ENCODE measurements around the gene CHRNA7. TPM values are rescaled to one million over a fixed set of nuclear protein-coding genes. Genes with fewer than 3 reads are reported as not detected.

CHRNA7 gene
- total and polyA plus RNA-seq, 12 donors, result 0.44 to 2.7 (median 1.1) TPM; not detected in 1

DNA sequence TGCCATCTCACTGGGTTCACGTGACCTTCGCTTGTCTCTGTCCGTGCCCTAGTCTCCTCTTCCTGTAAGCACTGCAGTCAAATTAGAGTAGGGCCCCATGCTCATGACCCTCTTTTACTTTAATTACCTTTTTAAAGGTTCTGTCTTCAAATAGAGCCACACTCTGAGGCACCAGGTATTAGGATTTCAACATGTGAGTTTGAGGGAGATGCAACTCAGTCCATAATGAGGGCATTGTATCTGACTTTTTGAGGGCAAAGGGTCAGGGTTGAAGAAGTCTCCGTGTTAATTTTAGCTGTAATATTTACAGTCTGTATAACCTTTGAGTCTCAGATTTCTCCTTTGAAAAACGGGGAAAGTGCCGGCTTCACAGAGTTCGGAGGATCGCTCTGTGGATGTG is 82.9 kb downstream of the CHRNA7 start:
- TF ChIP-seq CTCF (IDR thresholded peaks at IDR 0.05), result no peak
- intact Hi-C loops (cut with DNase I), result no loop called here
- Histone ChIP-seq H3K9me3 (no peaks in the 10 kb centered on the region), H3K27ac (no peak overlapping the region), H3K36me3 (no peaks in the 10 kb centered on the region), H3K4me1 (no peaks in the 10 kb centered on the region), H3K4me3 (no peak overlapping the region), H3K27me3 (peaks cover 0 to 28% (median 4%) of the 10 kb centered on the region in 7 donors)
- 87 to 89% methylated on average over 8 of the region's 8 CpGs for WGBS, 2 donors
- ATAC-seq (no peak), DNase-seq (no peak)

DNA sequence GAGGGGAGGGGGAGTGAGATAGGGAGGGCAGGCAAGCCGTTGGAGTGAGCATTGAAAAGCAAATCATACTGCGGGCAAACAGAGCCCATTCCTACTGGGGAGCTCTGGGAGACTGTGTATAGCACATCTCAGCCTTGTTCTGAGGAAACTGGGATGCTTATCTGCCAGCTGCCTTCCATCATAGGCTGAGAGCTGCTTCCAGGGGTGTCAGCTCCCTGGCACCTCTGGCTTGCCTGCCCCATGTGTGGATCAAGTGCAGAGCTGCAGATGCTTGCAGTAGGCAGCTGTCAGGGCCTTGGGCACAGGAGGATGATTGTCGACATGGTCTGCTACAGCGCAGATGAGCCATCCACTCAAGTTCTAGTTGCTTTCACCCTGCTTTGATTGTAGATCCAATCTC is 86.8 kb downstream of the CHRNA7 start:
- DNase-seq (no peak), ATAC-seq (no peak)
- Histone ChIP-seq H3K36me3 (no peaks in the 10 kb centered on the region), H3K4me3 (no peak overlapping the region), H3K9me3 (no peaks in the 10 kb centered on the region), H3K4me1 (no peaks in the 10 kb centered on the region), H3K27ac (no peak overlapping the region), H3K27me3 (peaks cover 0 to 20% (median under 1%) of the 10 kb centered on the region in 7 donors)
- 56 to 66% methylated on average over 4 of the region's 4 CpGs for WGBS, 2 donors
- intact Hi-C loops (cut with DNase I), result no loop called here
- TF ChIP-seq CTCF (IDR thresholded peaks at IDR 0.05), result no peak

- no peak overlapping the region for H3K4me3 ChIP-seq
- ATAC-seq (no peak), DNase-seq (no peak)
- intact Hi-C loops (cut with DNase I), result no loop called here
- no peak overlapping the region for H3K27ac ChIP-seq
- 77 to 80% methylated on average over 3 of the region's 3 CpGs for WGBS, 2 donors
- H3K27me3 ChIP-seq, result peaks cover 0 to 20% (median 3%) of the 10 kb centered on the region in 7 donors
- TF ChIP-seq CTCF (IDR thresholded peaks at IDR 0.05), result no peak
- H3K36me3 ChIP-seq, result no peaks in the 10 kb centered on the region
- no peaks in the 10 kb centered on the region for H3K9me3 ChIP-seq
- H3K4me1 ChIP-seq, result no peaks in the 10 kb centered on the region
These were observed 89.0 kb downstream of the CHRNA7 start for GRCh38 chr15:32119286-32119685.

GRCh38 chr15:32119694-32120330 is 89.5 kb downstream of the CHRNA7 start:
- WGBS, 2 donors, result 57 to 66% methylated on average over 12 of the region's 12 CpGs
- no peak overlapping the region for H3K27ac ChIP-seq
- no peak overlapping the region for H3K4me3 ChIP-seq
- TF ChIP-seq CTCF (IDR thresholded peaks at IDR 0.05), result no peak
- H3K27me3 ChIP-seq, result peaks cover 0 to 20% (median 3%) of the 10 kb centered on the region in 7 donors
- H3K9me3 ChIP-seq, result no peaks in the 10 kb centered on the region
- H3K4me1 ChIP-seq, result no peaks in the 10 kb centered on the region
- ATAC-seq, result no peak
- no peaks in the 10 kb centered on the region for H3K36me3 ChIP-seq
- no peak for DNase-seq
- intact Hi-C loops (cut with DNase I), result no loop called here
